Measurements from ENCODE around the gene PPAN. TPM values are rescaled to one million over a fixed set of nuclear protein-coding genes. Genes with fewer than 3 reads are reported as not detected.

PPAN gene
- total RNA-seq, 1 experiment from 2014 or later = 183 TPM

- Histone ChIP-seq H3F3A (ENCODE audit: low read length, unreplicated experiment) (no peaks in the 10 kb centered on the region), H3K4me3 (ENCODE audit: low read length) (no peak overlapping the region), H3K9me3 (ENCODE audit: low read length) (no peaks in the 10 kb centered on the region), H3K9me2 (replicated peaks; ENCODE audit: low read length) (no peaks in the 10 kb centered on the region), H3K4me2 (ENCODE audit: low read length) (no peak overlapping the region), H2AFZ (ENCODE audit: low read length) (no peak overlapping the region), H3K36me3 (ENCODE audit: low read depth, low read length) (no peaks in the 10 kb centered on the region), H4K20me1 (ENCODE audit: low read length) (no peaks in the 10 kb centered on the region), H3K27me3 (ENCODE audit: low read length) (no peaks in the 10 kb centered on the region), H3K9ac (ENCODE audit: low read length) (no peak overlapping the region), H3K4me1 (ENCODE audit: insufficient read depth, low read length) (peaks cover 4% of the 10 kb centered on the region; the same call in 1 of the 2 replicates), H3K79me2 (ENCODE audit: low read length) (no peaks in the 10 kb centered on the region), H3K27ac (ENCODE audit: low read length) (no peak overlapping the region)
- TF ChIP-seq CTCF (conservative IDR thresholded peaks at IDR 0.05; ENCODE audit: low read depth, low read length) (no peak), EZH2 (IDR thresholded peaks at IDR 0.05; ENCODE audit: low read length, unreplicated experiment) (no peak), EZH2phosphoT487 (IDR thresholded peaks at IDR 0.05; ENCODE audit: borderline replicate concordance, low read length) (no peak)
- POLR2A ChIA-PET (ENCODE audit: unreplicated experiment) = no interaction called here
- ATAC-seq (no peak), DNase-seq (no peak)
- CTCF ChIA-PET = no interaction called here
- intact Hi-C loops (cut with micrococcal nuclease) = no loop called here
- no TSS peak for BruUV-seq (replicated peaks)
Measured at GRCh38 chr19:10087296-10088061, 18.7 kb upstream of the PPAN start.

- no peak for TF ChIP-seq EZH2 (IDR thresholded peaks at IDR 0.05; ENCODE audit: low read length, unreplicated experiment)
- no peak for TF ChIP-seq CTCF (conservative IDR thresholded peaks at IDR 0.05; ENCODE audit: low read depth, low read length)
- no peak for TF ChIP-seq EZH2phosphoT487 (IDR thresholded peaks at IDR 0.05; ENCODE audit: borderline replicate concordance, low read length)
- Histone ChIP-seq H3K9me3 (ENCODE audit: low read length) (no peaks in the 10 kb centered on the region), H3K4me1 (ENCODE audit: insufficient read depth, low read length) (peaks cover 4% of the 10 kb centered on the region; the same call in 1 of the 2 replicates), H3K4me2 (ENCODE audit: low read length) (no peak overlapping the region), H3K79me2 (ENCODE audit: low read length) (no peaks in the 10 kb centered on the region), H3K9ac (ENCODE audit: low read length) (no peak overlapping the region), H3K27me3 (ENCODE audit: low read length) (no peaks in the 10 kb centered on the region), H3K27ac (ENCODE audit: low read length) (no peak overlapping the region), H3K9me2 (replicated peaks; ENCODE audit: low read length) (no peaks in the 10 kb centered on the region), H4K20me1 (ENCODE audit: low read length) (no peaks in the 10 kb centered on the region), H2AFZ (ENCODE audit: low read length) (no peak overlapping the region), H3F3A (ENCODE audit: low read length, unreplicated experiment) (no peaks in the 10 kb centered on the region), H3K4me3 (ENCODE audit: low read length) (no peak overlapping the region), H3K36me3 (ENCODE audit: low read depth, low read length) (no peaks in the 10 kb centered on the region)
- ChIA-PET POLR2A (ENCODE audit: unreplicated experiment) (interaction anchor here (0.7 kb wide), 1 partner anchor 35 kb away, joined by 4 read pairs; no protein-coding TSS in a partner anchor), CTCF (no interaction called here)
- no peak for DNase-seq
- intact Hi-C loops (cut with micrococcal nuclease) = no loop called here
- ATAC-seq = no peak
- BruUV-seq (replicated peaks) = no TSS peak
Measured at GRCh38 chr19:10088949-10089554, 17.1 kb upstream of the PPAN start.
